Liver (tissue), 9 donors: ENCODE results near the gene TUBA4A. TPM values are rescaled to one million over a fixed set of nuclear protein-coding genes. Genes with fewer than 3 reads are reported as not detected.

Source experiments
- DNase-seq: peaks from one replicate; pipeline ENCODE4 v3.0.0-alpha.2; 2017; ENCODE audit warnings: low spot score
- H3K27ac ChIP-seq, 2 donors: one replicate each; pipeline ENCODE4 v1.7.0; 2013; ENCODE audit warnings: inconsistent platforms in 2 of 2, low read length in 2 of 2, control low read depth in 1 of 2, low read depth in 1 of 2, mild to moderate bottlenecking in 1 of 2
- H3K27me3 ChIP-seq, 4 donors: one replicate each; pipeline versions ENCODE4 v1.6.1 to v1.7.0; 2013; ENCODE audit warnings: low read length in 3 of 4, inconsistent platforms in 1 of 4, mild to moderate bottlenecking in 1 of 4, moderate library complexity in 1 of 4; ENCODE audit not compliant: control insufficient read depth in 4 of 4, insufficient read depth in 4 of 4
- H3K36me3 ChIP-seq, 4 donors: one replicate each; pipeline versions ENCODE4 v1.6.1 to v1.7.0; 2013; ENCODE audit warnings: low read length in 3 of 4, mild to moderate bottlenecking in 3 of 4, low read depth in 1 of 4, moderate library complexity in 1 of 4; ENCODE audit not compliant: control insufficient read depth in 4 of 4, insufficient read depth in 3 of 4
- H3K4me1 ChIP-seq, 4 donors: one replicate each; pipeline versions ENCODE4 v1.6.1 to v1.7.0; 2013; ENCODE audit warnings: low read length in 3 of 4, mild to moderate bottlenecking in 3 of 4, moderate library complexity in 1 of 4; ENCODE audit not compliant: control insufficient read depth in 4 of 4, insufficient read depth in 4 of 4
- H3K4me3 ChIP-seq, 3 donors: one replicate each; pipeline versions ENCODE4 v1.6.1 to v1.7.0; 2013; ENCODE audit warnings: low read length in 3 of 3, control low read depth in 1 of 3, low read depth in 1 of 3, mild to moderate bottlenecking in 1 of 3
- H3K9ac ChIP-seq, 2 donors: one replicate each; pipeline ENCODE4 v1.7.0; 2013; ENCODE audit warnings: low read length in 2 of 2, mild to moderate bottlenecking in 2 of 2, moderate library complexity in 2 of 2, control low read depth in 1 of 2, low read depth in 1 of 2
- H3K9me3 ChIP-seq, 4 donors: one replicate each; pipeline versions ENCODE4 v1.6.1 to v1.7.0; 2013; ENCODE audit warnings: low read length in 3 of 4; ENCODE audit not compliant: control insufficient read depth in 4 of 4
- ATF3 ChIP-seq: IDR thresholded peaks from 2 replicates; pipeline ENCODE4 v1.6.1; 2016; ENCODE audit warnings: antibody characterized with exemption
- CTCF ChIP-seq: fragments of 150-350 bp; IDR thresholded peaks from 2 replicates; pipeline ENCODE4 v1.5.1; 2017; ENCODE audit warnings: improper control_type of control experiment, low read depth, low read length; ENCODE audit not compliant: missing input control
- EGR1 ChIP-seq, 2 donors: IDR thresholded peaks; 2 replicates each; pipeline ENCODE4 v1.6.1; 2016 to 2018; ENCODE audit warnings: antibody characterized with exemption in 2 of 2, low read depth in 2 of 2
- FOXA1 ChIP-seq: IDR thresholded peaks from 2 replicates; pipeline ENCODE4 v1.6.1; 2016; ENCODE audit warnings: antibody characterized with exemption
- FOXA2 ChIP-seq: IDR thresholded peaks from 2 replicates; pipeline ENCODE4 v1.6.1; 2016; ENCODE audit warnings: antibody characterized with exemption
- GABPA ChIP-seq, 2 donors: IDR thresholded peaks in 1 of 2; conservative IDR thresholded peaks in 1 of 2; 2 replicates each; pipeline ENCODE4 v1.6.1; 2016; ENCODE audit warnings: antibody characterized with exemption in 2 of 2, mild to moderate bottlenecking in 1 of 2, moderate library complexity in 1 of 2
- HNF4A ChIP-seq, 2 donors: conservative IDR thresholded peaks; 2 replicates each; pipeline ENCODE4 v1.6.1; 2016; ENCODE audit warnings: antibody characterized with exemption in 2 of 2, mild to moderate bottlenecking in 2 of 2
- HNF4G ChIP-seq: IDR thresholded peaks from 2 replicates; pipeline ENCODE4 v1.6.1; 2016; ENCODE audit warnings: antibody characterized with exemption
- JUND ChIP-seq, 2 donors: IDR thresholded peaks; 2 replicates each; pipeline ENCODE4 v1.6.1; 2016; ENCODE audit warnings: antibody characterized with exemption in 2 of 2
- MAX ChIP-seq: IDR thresholded peaks from 2 replicates; pipeline ENCODE4 v1.6.1; 2016; ENCODE audit warnings: antibody characterized with exemption
- NR2F2 ChIP-seq: IDR thresholded peaks from 2 replicates; pipeline ENCODE4 v1.6.1; 2016; ENCODE audit warnings: antibody characterized with exemption
- RAD21 ChIP-seq, 2 donors: IDR thresholded peaks; 2 replicates each; pipeline ENCODE4 v1.6.1; 2016; ENCODE audit warnings: antibody characterized with exemption in 2 of 2, mild to moderate bottlenecking in 2 of 2
- RXRA ChIP-seq, 2 donors: IDR thresholded peaks; 2 replicates each; pipeline ENCODE4 v1.6.1; 2017 to 2018; ENCODE audit warnings: antibody characterized with exemption in 2 of 2, mild to moderate bottlenecking in 1 of 2
- SP1 ChIP-seq: IDR thresholded peaks from 2 replicates; pipeline ENCODE4 v1.6.1; 2018; ENCODE audit warnings: antibody characterized with exemption, mild to moderate bottlenecking
- TAF1 ChIP-seq: conservative IDR thresholded peaks from 2 replicates; pipeline ENCODE4 v1.6.1; 2016; ENCODE audit warnings: antibody characterized with exemption, mild to moderate bottlenecking
- ZBTB33 ChIP-seq: IDR thresholded peaks from 2 replicates; pipeline ENCODE4 v1.6.1; 2016; ENCODE audit warnings: antibody characterized with exemption
- WGBS: extraction: QIAGEN DNeasy Blood & Tissue Kit; methylation state at CpG from one replicate; pipeline ENCODE4 v1.1.7; 2013; 5-methylcytosine and 5-hydroxymethylcytosine counted together
- polyA plus RNA-seq, 2 donors: library from polyadenylated mRNA; stranded (reverse) in 1 of 2; unstranded in 1 of 2; fragments of 200-250 nt in 1 of 2; fragments of >200 nt in 1 of 2; fragmentation: Nextera tagmentation in 1 of 2; extraction: Ambion mirVana in 1 of 2; gene quantifications; one replicate each; pipeline versions ENCODE4 v1.2.1 to v1.2.3, GENCODE V29; 2013 to 2015
- total RNA-seq, 2 donors: library from RNA; depleted of rRNA; stranded (reverse); fragments of >200 nt; gene quantifications; one replicate each; pipeline ENCODE4 v1.2.3, GENCODE V29; 2014
- donor health status: healthy.
- donor health status: healthy.
- donor health status: healthy.
- donor health status: healthy.
- donor health status: healthy.

Gene TUBA4A
- total and polyA plus RNA-seq, 4 donors = 16.2 to 63.1 (median 31.6) TPM

GRCh38 chr2:219234331-219234730 is 19.4 kb downstream of the TUBA4A start:
- Histone ChIP-seq H3K36me3 (peaks cover 4 to 70% (median 62%) of the 10 kb centered on the region in 4 donors), H3K4me1 (peaks cover 0 to 9% (median 7%) of the 10 kb centered on the region in 4 donors), H3K9me3 (no peaks in the 10 kb centered on the region), H3K9ac (no peak overlapping the region), H3K27me3 (no peaks in the 10 kb centered on the region), H3K27ac (no peak overlapping the region), H3K4me3 (no peak overlapping the region)
- no peak for DNase-seq
- 95% methylated on average over 3 of the region's 3 CpGs for WGBS
- TF ChIP-seq HNF4A (conservative IDR thresholded peaks at IDR 0.05) = no peak
- TF ChIP-seq JUND (IDR thresholded peaks at IDR 0.05) = no peak
- no peak for TF ChIP-seq ATF3
- TF ChIP-seq RAD21 (IDR thresholded peaks at IDR 0.05) = no peak
- no peak for TF ChIP-seq NR2F2
- no peak for TF ChIP-seq EGR1 (IDR thresholded peaks at IDR 0.05; ENCODE audit: low read depth in 2 of 2)
- no peak for TF ChIP-seq HNF4G
- no peak for TF ChIP-seq MAX
- no peak for TF ChIP-seq FOXA1

GRCh38 chr2:219230059-219230540 is 23.6 kb downstream of the TUBA4A start:
- H3K27me3 ChIP-seq = no peaks in the 10 kb centered on the region
- H3K9ac ChIP-seq = peak overlapping the region; percentile 63 to 94
- H3K36me3 ChIP-seq = peaks cover 0 to 41% (median 35%) of the 10 kb centered on the region in 4 donors
- TF ChIP-seq CTCF (no peak), MAX (peak; percentile 7)
- H3K27ac ChIP-seq = peak overlapping the region; percentile 90 to 97
- peaks cover 7 to 22% (median 18%) of the 10 kb centered on the region in 4 donors for H3K4me1 ChIP-seq
- peak; percentile 59 for DNase-seq
- peak overlapping the region; percentile 68 to 97 (median 89) for H3K4me3 ChIP-seq
- WGBS = under 1% methylated on average over 24 of the region's 24 CpGs
- no peaks in the 10 kb centered on the region for H3K9me3 ChIP-seq

GRCh38 chr2:219229305-219230058 is 24.2 kb downstream of the TUBA4A start, which contains the start of the genes ANKZF1 and ATG9A:
Gene ANKZF1 (plus strand): TSS chr2:219229806. CDS start chr2:219230258, 452 bp downstream.
Gene ATG9A (minus strand): TSS chr2:219229636. CDS start chr2:219228024, 1,612 bp downstream.
- peak; percentile 98 for DNase-seq
- Histone ChIP-seq H3K27ac (peak within 1 kb of the TSS; percentile 90 to 97), H3K4me1 (peaks cover 7 to 22% (median 18%) of the 10 kb centered on the region in 4 donors), H3K36me3 (peaks cover 2 to 41% (median 36%) of the 10 kb centered on the region in 4 donors), H3K9ac (peak within 1 kb of the TSS; percentile 85 to 94), H3K9me3 (no peaks in the 10 kb centered on the region), H3K4me3 (peak within 1 kb of the TSS; percentile 87 to 97 (median 89)), H3K27me3 (no peaks in the 10 kb centered on the region)
- WGBS = under 1% methylated on average over 80 of the region's 80 CpGs
- TF ChIP-seq RAD21 (IDR thresholded peaks at IDR 0.05) (peak; percentile 38 to 54), HNF4G (no peak), CTCF (no peak), TAF1 (peak; percentile 73), JUND (IDR thresholded peaks at IDR 0.05) (peak in 1 of 2 donors; percentile 69), SP1 (peak; percentile 95), MAX (no peak), GABPA (IDR thresholded peaks at IDR 0.05 in 1 of 2, conservative IDR thresholded peaks at IDR 0.05 in 1 of 2) (peak in 1 of 2 donors; percentile 78), RXRA (IDR thresholded peaks at IDR 0.05) (peak; percentile 57 to 61), NR2F2 (no peak), EGR1 (IDR thresholded peaks at IDR 0.05; ENCODE audit: low read depth in 2 of 2) (peak; percentile 59 to 74), FOXA1 (no peak), ZBTB33 (peak; percentile 98), ATF3 (peak; percentile 43), HNF4A (conservative IDR thresholded peaks at IDR 0.05) (peak; percentile 52 to 62), FOXA2 (no peak)
